ENCODE results near the gene DBT.

Gene DBT

DNA sequence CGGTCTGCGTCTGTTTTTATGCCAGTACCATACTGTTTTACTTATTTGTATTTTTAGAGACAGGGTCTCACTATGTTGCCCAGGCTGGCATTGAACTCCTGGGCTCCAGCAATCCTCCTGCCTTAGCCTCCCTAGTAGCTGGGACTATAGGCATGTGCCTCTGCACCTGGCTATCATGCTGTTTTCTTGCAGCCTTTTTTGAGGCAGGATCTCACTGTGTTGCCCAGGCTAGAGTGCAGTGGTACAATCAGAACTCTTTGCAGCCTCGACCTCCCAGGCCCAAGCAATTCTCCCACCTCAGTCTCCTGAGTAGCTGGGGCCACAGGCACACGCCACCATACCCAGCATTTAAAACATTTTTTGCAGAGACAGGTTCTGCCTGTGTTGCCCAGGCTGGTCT, 66.3 kb downstream of the DBT start:
- H3K36me3 Mint-ChIP-seq, result peaks cover 2% of the 10 kb centered on the region
- H3K27ac Mint-ChIP-seq, result no peak overlapping the region
- no peaks in the 10 kb centered on the region for H3K4me1 Mint-ChIP-seq
- H3K9me3 Mint-ChIP-seq, result peaks cover 4% of the 10 kb centered on the region
- no peaks in the 10 kb centered on the region for H3K27me3 Mint-ChIP-seq
- H3K4me3 Mint-ChIP-seq, result no peak overlapping the region

- Mint-ChIP-seq H3K4me1 (no peaks in the 10 kb centered on the region), H3K27ac (no peak within 1 kb of the TSS)
Observed at GRCh38 chr1:100178091-100178490, 71.5 kb downstream of the DBT start, which contains the start of gene LRRC39. Gene LRRC39 (minus strand): TSS chr1:100178256. CDS start chr1:100168516, 9,740 bp downstream.

DNA sequence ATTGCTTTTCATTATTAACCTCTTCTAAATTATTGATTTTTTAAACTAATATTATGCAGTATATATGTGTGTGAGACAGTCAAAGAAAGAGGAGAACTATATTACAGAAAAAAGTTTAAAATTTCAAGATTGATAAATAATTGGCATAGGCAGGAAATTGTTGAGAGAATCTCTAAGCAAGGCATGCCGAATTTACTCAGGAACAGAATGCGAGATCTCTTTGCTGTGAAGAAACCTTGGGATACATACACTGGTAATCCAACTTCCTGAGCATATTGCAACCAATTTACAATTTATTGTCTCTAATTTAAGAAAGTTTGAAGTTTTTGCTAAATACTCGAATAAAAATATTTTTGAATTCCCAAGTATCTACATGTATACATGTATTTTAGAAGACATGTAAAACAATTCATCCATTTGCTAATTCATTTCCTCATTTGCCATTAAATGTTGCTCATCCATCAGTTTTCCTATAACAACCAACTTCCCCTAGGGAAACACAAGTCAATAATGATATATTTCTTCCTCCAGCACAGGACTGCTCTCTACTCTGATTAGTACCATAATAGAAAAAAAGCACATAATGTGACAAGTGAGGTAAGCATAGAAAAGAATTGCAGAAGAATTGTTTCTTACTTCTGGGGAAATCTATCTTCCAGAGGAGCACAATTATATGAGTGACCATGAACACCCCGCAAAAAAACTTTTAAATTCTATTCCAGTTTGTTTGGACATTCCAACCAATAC, 72.2 kb downstream of the DBT start:
- no peaks in the 10 kb centered on the region for H3K4me1 Mint-ChIP-seq
- H3K27me3 Mint-ChIP-seq, result no peaks in the 10 kb centered on the region
- no peak overlapping the region for H3K4me3 Mint-ChIP-seq
- peaks cover 1% of the 10 kb centered on the region for H3K36me3 Mint-ChIP-seq
- H3K9me3 Mint-ChIP-seq, result peaks cover 5% of the 10 kb centered on the region
- H3K27ac Mint-ChIP-seq, result no peak overlapping the region

More at GRCh38 chr1:100178091-100178490, 71.5 kb downstream of the DBT start, which contains the start of gene LRRC39:
- H3K4me3 Mint-ChIP-seq, result no peak within 1 kb of the TSS
- peaks cover 9% of the 10 kb centered on the region for H3K9me3 Mint-ChIP-seq
- no peaks in the 10 kb centered on the region for H3K27me3 Mint-ChIP-seq
- H3K36me3 Mint-ChIP-seq, result peaks cover 1% of the 10 kb centered on the region

- Mint-ChIP-seq H3K36me3 (peaks cover 7% of the 10 kb centered on the region), H3K4me1 (no peaks in the 10 kb centered on the region), H3K4me3 (no peak overlapping the region), H3K9me3 (no peaks in the 10 kb centered on the region), H3K27me3 (no peaks in the 10 kb centered on the region), H3K27ac (no peak overlapping the region)
Observed at GRCh38 chr1:100168051-100168450, 81.6 kb downstream of the DBT start.

DNA sequence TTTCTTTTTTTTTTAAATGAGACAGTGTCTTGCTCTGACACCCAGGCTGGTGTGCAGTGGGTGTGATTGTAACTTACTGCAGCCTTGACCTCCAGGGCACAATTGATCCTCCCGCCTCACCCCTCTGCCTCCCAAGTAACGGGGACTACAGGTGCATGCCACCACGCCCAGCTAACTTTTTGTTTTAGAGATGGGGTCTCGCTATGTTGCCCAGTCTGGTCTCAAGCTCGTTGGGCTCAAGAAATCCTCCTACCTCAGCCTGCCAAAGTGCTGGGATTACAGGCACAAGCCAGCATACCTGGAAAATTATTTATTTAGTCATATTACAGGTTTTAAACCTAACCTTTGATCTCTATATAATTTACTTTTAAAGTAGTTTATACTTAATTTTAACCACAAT, 84.9 kb downstream of the DBT start:
- no peak overlapping the region for H3K27ac Mint-ChIP-seq
- no peaks in the 10 kb centered on the region for H3K4me1 Mint-ChIP-seq
- H3K27me3 Mint-ChIP-seq, result no peaks in the 10 kb centered on the region
- H3K4me3 Mint-ChIP-seq, result no peak overlapping the region
- H3K36me3 Mint-ChIP-seq, result peaks cover 6% of the 10 kb centered on the region
- H3K9me3 Mint-ChIP-seq, result no peaks in the 10 kb centered on the region

GRCh38 chr1:100164216-100164615, 85.4 kb downstream of the DBT start:
- Mint-ChIP-seq H3K4me3 (no peak overlapping the region), H3K4me1 (no peaks in the 10 kb centered on the region), H3K36me3 (peaks cover 6% of the 10 kb centered on the region), H3K9me3 (no peaks in the 10 kb centered on the region), H3K27ac (no peak overlapping the region), H3K27me3 (no peaks in the 10 kb centered on the region)

DNA sequence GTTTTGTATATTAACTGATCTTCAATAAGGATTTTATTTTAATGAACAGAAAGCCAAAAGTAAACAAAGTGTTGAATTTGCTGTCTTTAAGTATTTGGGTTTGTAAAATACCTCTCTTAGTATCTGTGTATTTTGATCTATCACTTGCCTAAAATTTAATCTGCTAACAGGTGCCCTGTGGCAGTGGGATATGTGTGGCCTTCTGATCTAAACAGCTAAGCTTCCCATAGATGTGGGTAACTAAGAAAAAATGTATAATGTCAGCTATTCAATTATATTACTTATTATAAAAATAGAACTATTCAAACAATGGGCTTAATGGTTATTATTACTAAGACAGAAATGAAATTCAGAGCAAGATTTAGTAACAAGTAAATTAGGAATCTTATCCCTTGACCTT, 86.8 kb downstream of the DBT start:
- Mint-ChIP-seq H3K9me3 (no peaks in the 10 kb centered on the region), H3K36me3 (peaks cover 6% of the 10 kb centered on the region), H3K4me1 (no peaks in the 10 kb centered on the region), H3K27ac (no peak overlapping the region), H3K27me3 (no peaks in the 10 kb centered on the region), H3K4me3 (no peak overlapping the region)

DNA sequence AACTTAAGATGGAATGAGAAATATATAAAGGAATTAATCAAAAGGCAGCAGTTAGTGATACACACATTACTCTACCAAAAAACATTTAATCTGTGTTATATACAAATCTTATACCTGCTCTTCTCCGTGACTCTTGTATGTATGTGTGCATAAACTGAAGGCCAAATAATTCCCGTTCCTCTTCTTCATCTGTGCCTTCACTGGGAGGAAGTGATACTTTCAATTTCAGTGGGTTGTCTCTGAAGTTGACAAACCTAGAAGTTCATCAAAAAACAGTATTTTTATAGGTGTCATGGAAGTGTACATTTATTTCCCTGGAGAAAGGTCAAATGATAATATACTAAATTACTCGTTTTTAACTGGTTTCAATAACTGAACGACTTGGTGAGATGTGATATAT, 97.4 kb downstream of the DBT start:
- no peaks in the 10 kb centered on the region for H3K9me3 Mint-ChIP-seq
- no peaks in the 10 kb centered on the region for H3K27me3 Mint-ChIP-seq
- H3K27ac Mint-ChIP-seq, result peak overlapping the region; percentile 70

DNA sequence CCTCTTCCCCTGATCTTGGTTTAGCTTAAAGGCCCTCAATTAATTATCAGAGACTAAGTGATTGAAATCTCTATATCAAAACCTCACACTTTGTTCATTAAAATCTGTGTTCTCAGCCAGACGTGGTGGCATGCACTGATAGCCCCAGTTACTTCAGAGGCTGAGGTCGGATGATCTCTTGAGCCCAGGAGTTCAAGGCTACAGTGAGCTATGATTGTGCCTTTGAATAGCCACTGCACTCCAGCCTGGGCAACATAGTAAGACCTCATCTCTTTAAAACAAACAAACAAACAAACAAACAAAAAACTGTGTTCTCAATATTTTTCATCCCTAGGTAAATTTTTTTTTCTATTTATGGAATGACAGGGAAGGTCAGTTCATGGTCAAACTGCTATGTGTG, 98.0 kb downstream of the DBT start:
- Mint-ChIP-seq H3K4me1 (peaks cover 14% of the 10 kb centered on the region), H3K27me3 (no peaks in the 10 kb centered on the region), H3K36me3 (peaks cover 11% of the 10 kb centered on the region), H3K9me3 (no peaks in the 10 kb centered on the region), H3K27ac (no peak overlapping the region), H3K4me3 (no peak overlapping the region)

More for the DNA sequence above, 97.4 kb downstream of the DBT start:
- Mint-ChIP-seq H3K36me3 (peaks cover 10% of the 10 kb centered on the region), H3K4me1 (peaks cover 14% of the 10 kb centered on the region), H3K4me3 (no peak overlapping the region)

GRCh38 chr1:100147875-100148274, 101.8 kb downstream of the DBT start:
- Mint-ChIP-seq H3K9me3 (no peaks in the 10 kb centered on the region), H3K27ac (no peak overlapping the region), H3K4me3 (no peak overlapping the region), H3K27me3 (no peaks in the 10 kb centered on the region), H3K4me1 (peaks cover 10% of the 10 kb centered on the region), H3K36me3 (peaks cover 20% of the 10 kb centered on the region)

- Mint-ChIP-seq H3K4me3 (no peak overlapping the region), H3K27ac (no peak overlapping the region), H3K4me1 (peaks cover 12% of the 10 kb centered on the region), H3K9me3 (no peaks in the 10 kb centered on the region), H3K27me3 (no peaks in the 10 kb centered on the region), H3K36me3 (peaks cover 22% of the 10 kb centered on the region)
Observed at GRCh38 chr1:100146958-100147357, 102.7 kb downstream of the DBT start.

DNA sequence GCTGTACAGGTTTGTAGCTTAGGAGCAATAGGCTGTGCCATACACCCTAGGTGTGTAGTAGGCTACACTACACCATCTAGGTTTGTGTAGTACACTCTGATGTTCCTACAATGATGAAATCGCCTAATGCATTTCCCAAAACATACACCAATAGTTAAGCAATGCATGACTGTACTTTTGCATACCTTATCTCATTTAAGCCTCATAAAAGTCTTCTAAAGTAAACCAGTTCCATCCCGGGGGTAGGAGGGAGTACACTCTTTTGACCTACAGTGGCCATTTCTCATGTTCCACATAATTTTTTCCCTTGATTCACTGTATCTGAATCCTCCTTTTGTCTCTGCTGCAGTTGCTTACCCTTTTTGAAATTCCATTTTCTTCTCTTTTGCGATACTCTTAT, 104.5 kb downstream of the DBT start:
- Mint-ChIP-seq H3K9me3 (no peaks in the 10 kb centered on the region), H3K36me3 (peaks cover 20% of the 10 kb centered on the region), H3K4me1 (peaks cover 10% of the 10 kb centered on the region), H3K27ac (no peak overlapping the region), H3K27me3 (no peaks in the 10 kb centered on the region), H3K4me3 (no peak overlapping the region)

GRCh38 chr1:100142343-100142742, 107.3 kb downstream of the DBT start:
- H3K27ac Mint-ChIP-seq, result peak overlapping the region; percentile 8
- no peak overlapping the region for H3K4me3 Mint-ChIP-seq
- H3K4me1 Mint-ChIP-seq, result peaks cover 18% of the 10 kb centered on the region
- H3K36me3 Mint-ChIP-seq, result peaks cover 22% of the 10 kb centered on the region
- no peaks in the 10 kb centered on the region for H3K27me3 Mint-ChIP-seq
- H3K9me3 Mint-ChIP-seq, result no peaks in the 10 kb centered on the region

DNA sequence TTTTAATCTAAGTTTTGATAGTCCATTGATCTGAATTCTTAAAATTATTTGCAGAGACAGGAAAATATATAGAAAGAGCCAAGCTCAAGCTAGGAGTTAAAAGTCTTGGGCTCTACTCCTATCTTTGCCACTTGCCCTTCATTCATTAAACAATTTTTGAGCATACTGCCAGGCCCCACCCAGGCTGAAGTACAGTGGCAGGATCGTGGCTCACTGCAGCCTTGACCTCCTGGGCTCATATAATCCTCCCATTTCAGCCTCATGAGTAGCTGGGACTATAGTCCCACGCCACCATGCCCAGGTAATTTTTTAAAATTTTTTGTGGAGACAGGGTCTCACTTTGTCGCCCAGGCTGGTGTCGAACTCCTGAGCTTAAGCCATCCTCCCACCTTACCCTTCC, 108.4 kb downstream of the DBT start:
- peaks cover 18% of the 10 kb centered on the region for H3K4me1 Mint-ChIP-seq
- no peak overlapping the region for H3K27ac Mint-ChIP-seq
- peaks cover 20% of the 10 kb centered on the region for H3K36me3 Mint-ChIP-seq
- H3K27me3 Mint-ChIP-seq, result no peaks in the 10 kb centered on the region
- H3K9me3 Mint-ChIP-seq, result no peaks in the 10 kb centered on the region
- no peak overlapping the region for H3K4me3 Mint-ChIP-seq

GRCh38 chr1:100137602-100138001, 112.0 kb downstream of the DBT start:
- Mint-ChIP-seq H3K9me3 (no peaks in the 10 kb centered on the region), H3K27me3 (no peaks in the 10 kb centered on the region), H3K4me1 (peaks cover 42% of the 10 kb centered on the region), H3K4me3 (no peak overlapping the region), H3K36me3 (peaks cover 10% of the 10 kb centered on the region), H3K27ac (no peak overlapping the region)

Measured in activated naive CD4-positive, alpha-beta T cell treated with anti-CD3 and anti-CD28 coated beads, Interleukin-2, amount 50 U/mL, for 24 hours (primary cell).